Sigmoid colon (tissue), 4 donors: ENCODE data around the gene SH3RF3.

ENCODE experiments used
- CTCF ChIP-seq, 4 experiments: fragments of 450-650 bp in 3 of 4; fragments of 200-600 bp in 1 of 4; IDR thresholded peaks; one replicate each; pipeline ENCODE4 v1.5.1; 2016 to 2019; ENCODE audit warnings: antibody characterized with exemption in 4 of 4, mild to moderate bottlenecking in 3 of 4, moderate library complexity in 2 of 4
- EP300 ChIP-seq, 4 donors: sonication (generic); formaldehyde crosslinking; IDR thresholded peaks; one replicate each; pipeline ENCODE4 v1.6.1; 2017; ENCODE audit warnings: antibody characterized with exemption in 4 of 4

GRCh38 chr2:109225170-109225782, 96.3 kb downstream of the SH3RF3 start:
- TF ChIP-seq CTCF (IDR thresholded peaks at IDR 0.05) (no peak), EP300 (IDR thresholded peaks at IDR 0.05) (no peak)
